UCSD-AML1 (cell line): Measurements from ENCODE around the gene PRPF8.

Experiments used
- DNase-seq: peaks from one replicate; lab custom pipeline; 2025; ENCODE audit not compliant: unreplicated experiment; lab: John Stamatoyannopoulos, UW

The PRPF8 gene

DNA sequence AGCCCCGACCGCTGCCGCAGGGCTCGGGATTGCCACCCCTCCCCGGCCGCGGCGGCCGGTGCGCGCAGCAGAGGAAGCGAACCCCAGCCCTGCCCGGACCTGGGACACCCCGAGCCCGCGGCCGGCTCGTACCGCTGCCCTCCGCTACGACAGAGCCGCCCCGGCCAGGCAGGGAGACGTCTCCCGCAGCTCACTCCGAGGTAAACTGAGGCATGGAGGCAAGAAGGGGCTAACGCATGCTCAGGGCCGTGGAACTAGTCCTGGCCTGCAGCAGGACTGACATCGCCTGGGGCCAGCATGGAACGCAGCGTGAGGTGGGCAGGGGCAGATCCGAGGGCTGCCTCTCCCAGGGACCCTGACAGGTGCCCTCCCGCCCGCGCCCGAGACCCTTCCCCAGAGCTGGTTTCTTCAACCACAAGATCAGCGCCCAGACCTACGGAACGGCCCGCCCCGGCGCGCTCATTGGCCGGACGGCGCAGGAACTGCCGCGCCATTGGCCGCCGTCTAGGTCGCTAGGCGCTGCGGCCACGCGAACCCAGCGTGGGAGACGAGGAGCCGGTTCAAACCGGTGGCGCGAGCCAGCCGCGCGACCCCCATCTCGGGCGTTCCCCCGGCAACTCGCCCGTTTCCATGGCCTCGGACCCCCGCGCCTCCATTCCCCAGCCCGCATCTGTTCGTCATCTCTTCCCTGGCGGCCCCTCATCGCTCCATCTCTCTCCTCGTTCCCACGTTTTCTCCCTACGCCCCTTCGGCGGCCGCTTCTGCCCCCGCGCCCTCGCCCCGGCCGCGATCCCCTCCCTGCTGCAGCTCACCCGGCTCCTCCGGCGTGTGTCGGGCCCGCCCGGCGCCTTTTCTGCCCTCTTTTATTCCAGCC lies 56.4 kb downstream of the PRPF8 start, which contains the start of gene SLC43A2:
SLC43A2 (minus strand) TSS at position 853 of the 874 bp plus-strand sequence. CDS start 960 bp downstream, outside the sequence.
- peak; percentile 88 for DNase-seq

DNA sequence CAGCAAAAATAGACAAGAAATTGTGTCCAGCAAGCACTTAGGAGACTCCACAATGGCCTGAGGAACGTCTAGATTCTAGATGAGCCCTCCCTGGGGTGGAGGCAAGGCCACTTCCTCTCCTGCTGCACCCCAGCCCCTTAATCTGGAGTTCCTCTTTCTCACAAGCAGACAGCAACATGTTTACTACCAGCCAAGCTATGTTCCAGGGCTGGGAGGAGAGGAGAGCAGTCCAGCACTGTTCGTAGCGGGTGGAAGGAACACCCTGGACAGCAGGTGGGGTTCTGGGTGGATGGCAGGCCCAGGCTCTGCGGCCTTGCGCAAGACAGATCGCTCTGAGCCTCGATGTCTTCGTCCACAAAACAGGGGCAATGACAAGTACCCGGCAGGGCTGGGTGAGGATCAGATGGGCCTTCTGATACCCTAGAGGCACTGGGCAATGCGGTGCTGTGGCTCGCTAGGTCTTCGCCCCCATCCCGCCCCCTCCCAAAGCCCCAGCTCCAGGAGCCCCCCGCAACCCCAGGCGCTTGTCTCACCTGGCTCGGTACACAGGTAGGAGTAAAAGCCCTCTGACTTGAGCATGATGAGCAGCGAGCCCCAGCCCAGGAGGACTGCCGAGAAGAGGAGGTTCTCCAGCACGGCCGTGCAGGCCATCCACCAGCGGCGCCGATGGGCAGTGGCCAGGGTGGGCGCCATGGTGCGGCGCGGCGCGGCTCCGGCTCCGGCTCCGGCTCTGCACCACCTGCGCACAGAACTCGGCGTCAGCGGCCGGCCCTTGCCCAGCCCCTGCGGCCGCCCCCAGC lies 57.3 kb downstream of the PRPF8 start:
- DNase-seq = peak; percentile 54

DNA sequence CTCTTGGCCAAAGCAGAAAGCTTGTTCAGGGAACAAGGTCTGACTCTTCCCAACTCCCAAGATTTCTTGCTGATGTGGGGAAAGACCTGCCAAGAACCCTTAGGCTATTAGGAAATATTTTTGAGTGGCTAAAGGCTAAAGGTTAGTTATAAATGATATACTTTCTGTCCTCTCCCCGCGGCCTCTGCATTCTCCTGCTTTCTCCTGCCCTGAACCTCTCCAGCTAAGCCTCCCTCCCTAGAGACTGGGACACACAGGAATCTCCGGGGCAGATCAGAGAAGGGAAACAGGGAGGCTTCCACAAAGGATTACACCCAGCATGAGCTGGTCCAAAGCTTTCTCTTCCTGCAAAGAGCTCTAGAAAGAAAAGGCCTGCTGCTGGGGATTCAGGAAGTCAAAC lies 58.3 kb downstream of the PRPF8 start:
- no peak for DNase-seq

DNA sequence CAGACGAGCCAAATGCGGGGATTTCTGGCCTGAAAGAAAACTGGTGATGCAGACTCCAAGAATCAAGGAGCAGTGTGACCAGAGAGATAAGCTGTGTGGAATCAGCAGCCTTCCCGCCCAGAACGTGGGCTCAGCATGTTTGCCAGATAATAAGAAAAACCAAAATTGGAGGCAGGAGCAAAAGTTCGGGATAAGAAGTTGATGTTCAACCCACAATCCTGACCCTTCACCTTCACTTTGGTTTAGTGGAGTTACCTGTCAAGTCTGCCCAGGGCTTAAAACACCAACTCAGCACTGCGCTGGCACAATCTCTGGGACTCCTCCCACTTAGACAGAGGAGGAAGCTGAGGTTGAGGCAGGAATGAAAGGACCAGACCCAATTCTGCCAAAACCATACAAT lies 59.1 kb downstream of the PRPF8 start:
- DNase-seq = no peak

DNA sequence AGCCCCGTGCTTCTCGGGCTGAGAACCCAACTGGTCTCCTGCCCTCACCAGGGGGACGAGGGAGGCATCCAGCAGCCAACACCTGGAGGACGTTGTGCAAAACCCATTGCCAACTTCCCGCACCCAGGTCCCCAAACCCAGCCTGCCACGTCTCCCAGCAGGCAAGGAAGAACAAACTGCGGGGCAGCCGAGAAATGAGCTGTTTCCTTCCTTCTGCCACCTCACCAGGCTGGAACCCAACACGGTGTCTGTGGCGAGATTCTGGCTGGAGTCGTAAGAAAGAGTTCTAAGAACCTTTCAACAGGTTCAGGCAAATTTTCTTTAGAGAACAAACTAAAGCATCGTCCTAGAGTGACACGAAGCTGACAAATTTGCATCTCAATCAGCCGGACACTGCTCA lies 59.6 kb downstream of the PRPF8 start:
- no peak for DNase-seq

DNA sequence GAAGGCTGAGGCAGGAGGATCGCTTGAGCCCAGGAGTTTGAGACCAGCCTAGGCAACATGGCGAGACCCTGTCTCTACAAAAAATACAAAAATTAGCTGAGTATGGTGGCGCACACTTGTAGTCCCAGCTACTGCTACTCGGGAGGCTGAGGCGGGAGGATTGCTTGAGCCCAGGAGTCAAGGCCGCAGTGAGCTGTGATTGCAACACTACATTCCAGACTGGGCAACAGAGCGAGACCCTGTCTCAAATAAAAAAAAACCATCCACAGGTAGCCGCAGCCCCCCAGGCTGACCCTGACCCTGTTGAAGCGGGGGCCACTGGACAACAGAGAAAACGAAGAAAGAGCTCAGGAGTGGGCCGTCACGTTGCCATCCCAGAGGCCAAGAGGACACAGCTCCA lies 60.0 kb downstream of the PRPF8 start:
- DNase-seq = no peak

DNA sequence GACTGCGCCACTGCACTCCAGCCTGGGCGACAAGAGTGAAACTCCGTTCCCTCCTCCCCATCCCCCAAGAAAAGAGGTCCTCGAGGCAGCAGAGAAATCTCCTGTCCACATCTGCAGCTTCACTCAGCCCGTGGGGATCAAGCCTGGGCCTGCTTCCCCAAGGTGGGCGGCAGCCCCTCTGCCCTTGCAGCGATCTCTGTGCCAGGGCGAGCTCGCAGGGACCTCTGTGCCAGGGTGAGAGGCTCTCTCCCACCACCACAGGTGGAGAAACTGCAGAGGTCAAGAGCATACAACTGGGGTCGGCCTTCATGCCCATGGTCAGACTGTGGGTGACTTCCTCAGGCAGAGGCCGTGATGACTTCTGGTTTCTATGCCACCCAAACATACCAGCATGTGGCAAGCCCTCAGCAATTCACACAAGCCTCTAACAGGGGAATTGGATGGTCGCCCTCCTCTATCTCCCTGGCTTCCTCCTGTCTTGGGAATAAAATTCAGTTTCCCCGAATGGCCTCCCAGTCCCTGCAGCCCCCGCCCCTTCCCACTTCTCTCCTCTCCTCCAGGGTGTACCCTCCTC lies 61.5 kb downstream of the PRPF8 start:
- no peak for DNase-seq

DNA sequence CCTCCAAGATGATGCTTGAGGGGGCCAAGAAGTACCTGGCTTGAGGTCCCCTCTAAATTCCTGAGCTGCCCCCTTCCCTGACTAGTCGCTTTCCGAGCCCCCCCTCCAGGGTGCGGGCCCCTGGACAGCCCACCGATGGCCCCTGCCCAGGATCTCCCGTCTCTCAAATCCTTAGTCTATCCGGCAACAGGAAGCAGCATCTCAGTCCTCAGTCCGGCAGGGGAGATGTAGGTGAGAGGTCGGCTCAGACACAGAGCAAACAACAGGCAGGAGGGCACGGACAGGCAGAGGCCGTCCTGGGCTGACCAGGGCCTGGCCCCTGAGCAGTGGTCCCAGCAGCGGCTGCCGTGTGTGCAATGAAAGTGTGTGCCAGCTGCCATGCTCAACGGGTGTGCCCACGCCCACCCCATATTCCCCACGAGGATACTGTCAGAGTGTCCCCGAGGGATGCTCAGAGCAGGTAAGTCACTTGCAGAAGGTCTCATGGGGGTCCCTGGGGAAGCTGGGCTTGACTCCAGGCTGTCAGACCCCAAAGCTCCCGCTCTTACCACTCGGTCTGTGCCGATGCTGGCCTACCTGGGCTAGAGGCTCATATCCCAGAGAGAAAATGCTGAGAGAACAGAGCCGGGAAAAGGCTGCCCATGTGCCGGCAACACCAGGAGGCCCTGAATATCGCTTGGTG lies 63.3 kb downstream of the PRPF8 start:
- DNase-seq = no peak

DNA sequence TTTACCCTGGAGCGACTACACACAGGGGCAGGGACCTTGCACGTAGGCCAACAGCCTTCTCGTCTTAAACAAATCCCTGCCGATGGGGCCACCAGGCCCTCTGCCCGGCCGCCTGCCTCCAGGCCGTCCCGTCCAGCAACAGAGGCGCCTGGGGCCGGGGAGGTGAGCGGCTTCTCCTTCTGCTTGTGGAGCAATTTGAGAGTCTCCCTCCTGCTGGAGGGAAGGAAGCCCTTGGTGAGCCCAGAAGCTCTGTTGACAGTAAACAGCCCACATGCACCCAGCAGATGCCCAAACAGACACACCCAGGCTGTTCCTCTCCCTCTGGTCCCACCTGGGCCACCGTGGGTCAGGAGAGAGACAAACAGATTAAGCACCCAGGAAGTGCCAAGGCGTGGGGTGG lies 64.2 kb downstream of the PRPF8 start:
- no peak for DNase-seq

DNA sequence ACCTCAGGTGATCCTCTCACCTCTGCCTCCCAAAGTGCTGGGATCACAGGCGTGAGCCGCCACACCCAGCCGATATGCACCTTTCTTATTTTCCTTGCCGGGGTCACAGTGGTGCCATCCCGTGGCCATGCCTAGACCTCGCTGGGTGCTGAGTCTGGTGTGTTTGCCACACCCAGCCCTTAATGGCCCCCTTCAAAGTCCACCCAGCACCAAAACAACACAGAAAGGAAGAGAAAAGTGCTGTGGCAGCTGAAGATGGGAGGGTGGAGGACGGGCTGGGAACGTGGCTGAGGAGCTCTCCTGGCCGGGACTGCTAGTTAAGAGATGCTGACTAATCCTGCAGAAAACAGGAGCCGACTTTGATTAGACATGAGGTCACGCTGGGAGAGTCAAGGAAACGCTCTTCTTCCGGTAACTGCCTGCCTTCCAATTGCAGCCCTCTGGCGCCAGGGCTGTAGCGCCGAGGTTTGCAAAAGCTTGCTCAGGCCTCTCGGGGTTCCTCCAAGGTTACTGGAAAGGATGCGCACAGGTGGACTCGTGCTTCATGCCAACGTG lies 67.0 kb downstream of the PRPF8 start:
- DNase-seq = peak; percentile 75

DNA sequence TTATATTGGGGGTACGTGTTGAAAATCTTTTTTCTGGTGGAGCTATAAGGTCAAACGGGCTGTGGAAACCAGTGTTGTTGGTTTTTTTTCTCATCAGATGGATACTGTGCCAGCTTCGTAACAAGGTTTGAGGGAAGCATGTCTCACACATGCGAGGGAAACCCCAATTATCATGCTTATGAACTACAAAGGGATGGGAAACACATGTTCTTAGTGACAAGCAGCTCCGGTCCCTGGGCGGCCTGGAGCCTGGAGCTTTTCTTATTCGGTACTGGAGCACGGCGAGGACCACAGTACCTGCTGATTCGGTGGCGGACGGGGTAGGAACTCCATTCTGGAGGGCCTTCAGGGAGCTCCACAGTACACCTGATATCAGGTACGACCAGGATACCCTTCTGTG lies 68.6 kb downstream of the PRPF8 start:
- DNase-seq = no peak

DNA sequence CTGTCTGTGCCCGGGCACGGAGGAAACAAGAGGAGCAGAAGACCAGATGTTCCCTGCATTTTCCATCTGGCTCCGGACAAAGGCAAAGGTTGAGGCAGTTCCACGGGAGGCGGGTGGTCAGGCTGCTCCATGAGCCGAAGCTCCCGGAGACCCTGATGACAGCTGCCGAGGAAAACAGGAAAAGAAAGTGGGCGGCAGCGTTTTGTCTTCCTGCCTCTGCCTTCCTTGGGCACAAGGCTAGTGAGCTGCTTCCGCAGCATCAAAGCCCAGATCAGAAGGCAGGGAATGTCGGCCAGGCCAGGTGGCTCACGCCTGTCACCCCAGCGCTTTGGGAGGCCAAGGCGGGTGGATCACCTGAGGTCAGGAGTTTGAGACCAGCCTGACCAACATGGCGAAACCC lies 72.3 kb downstream of the PRPF8 start:
- no peak for DNase-seq

DNA sequence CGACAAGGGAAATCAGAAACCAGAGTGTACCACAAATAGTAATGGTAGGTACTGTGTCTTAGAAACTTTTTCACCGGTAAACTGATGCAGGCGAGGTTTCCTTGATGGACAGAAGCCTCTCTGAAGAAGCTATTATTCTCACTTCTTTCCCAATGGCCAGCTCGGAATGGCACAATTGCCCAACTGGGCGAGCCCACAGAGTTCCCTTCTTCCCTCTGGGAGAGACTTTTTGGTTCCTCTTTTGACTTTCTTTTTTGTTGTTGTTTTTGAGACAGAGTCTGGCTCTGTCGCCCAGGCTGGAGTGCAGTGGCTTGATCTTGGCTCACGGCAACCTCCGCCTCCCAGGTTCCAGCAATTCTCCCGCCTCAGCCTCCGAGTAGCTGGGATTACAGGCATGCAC lies 73.0 kb downstream of the PRPF8 start:
- DNase-seq = no peak

DNA sequence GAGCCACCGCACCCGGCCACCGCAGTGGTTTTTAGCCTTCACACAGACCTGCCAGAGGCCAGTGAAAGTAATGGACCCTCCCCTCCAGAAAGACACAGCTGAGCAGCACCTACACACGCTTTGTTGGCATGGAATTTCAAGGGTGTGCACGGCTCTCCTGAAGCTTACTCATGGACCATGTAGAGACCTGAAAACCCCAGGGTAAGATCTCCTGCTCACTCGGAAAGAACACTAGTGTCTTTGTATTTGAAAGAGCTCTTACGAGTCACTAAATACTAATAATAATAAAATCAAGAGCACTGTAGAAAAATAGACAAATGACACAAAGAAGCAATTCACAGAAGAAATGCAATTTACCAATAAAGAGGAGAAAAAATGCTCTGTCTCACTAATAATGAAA lies 76.0 kb downstream of the PRPF8 start:
- DNase-seq = no peak

DNA sequence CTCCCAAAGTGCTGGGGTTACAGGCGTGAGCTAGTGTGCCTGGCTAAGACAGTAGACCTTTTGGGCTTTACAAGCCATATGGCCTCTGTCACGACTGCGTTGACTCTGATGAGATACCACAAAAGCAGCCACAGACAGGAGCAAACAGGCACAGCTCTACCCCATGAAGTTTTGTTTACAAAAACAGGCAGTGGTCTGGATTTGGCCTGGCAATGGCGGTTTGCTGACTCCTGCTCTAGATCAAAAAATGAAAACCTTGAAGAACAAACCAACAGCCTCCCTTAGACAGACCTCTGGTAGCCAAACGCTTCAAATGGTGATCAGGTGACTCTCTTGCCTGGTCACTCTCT lies 76.7 kb downstream of the PRPF8 start:
- DNase-seq = no peak

DNA sequence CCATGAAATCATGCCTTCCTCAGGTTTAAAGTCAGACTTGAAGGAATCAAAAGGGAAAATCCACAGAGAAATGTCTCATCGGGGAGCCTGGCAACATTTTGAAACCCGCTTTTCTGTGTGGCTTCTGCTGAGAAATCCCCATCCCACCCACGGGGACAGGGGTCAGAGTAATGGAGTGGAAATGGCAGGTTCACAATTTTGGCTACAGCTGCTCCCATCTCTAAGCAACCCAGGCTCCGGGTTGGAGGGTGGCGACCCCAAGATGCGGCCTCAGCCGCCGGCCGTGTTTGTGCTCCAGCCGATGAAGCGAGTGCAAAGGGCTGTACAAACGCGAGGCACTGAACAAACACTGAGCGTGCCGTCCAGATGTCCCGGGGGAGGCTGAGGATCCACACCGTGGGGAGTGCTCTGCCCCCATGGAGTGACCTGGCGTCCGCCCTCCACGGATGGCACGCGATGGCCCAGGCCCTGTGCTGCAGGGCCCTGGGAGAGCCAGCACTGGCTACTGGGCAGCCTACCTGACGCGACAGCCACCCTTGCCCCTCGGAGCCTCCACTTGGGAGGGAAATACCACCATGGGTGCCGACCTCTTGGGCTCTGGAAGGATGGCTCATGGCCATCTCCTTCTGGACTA lies 78.2 kb downstream of the PRPF8 start:
- no peak for DNase-seq

DNA sequence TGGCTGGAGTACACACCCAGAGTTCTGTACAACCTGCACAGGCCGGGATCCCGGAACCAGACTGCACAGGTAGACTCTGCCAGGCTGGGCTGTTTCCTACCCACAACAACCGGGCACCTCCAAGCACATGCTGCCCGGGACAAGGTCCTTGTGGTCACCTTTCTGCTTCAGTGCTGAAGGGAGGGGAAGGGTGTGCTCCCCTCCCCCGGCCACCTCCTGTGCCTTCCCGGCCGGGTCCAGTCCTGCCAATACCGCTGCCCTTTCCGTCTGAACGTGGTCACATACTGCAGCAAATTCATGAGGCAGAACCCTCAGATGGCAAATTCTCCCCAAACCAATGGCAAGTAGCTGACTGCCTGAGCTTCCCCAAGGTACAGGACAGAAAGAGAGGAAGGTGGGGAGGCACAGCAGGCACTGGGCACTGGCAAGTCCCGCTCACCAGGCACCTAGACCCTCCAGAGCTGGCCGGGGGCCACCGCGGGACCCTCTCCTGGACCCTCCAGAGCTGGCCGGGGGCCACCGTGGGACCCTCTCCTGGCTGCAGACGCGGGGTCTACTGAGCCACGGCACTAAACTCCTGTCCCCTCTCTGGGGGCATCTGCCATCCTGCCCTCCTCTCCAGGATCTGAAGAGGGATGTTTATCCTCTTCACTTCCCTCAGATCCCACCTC lies 78.9 kb downstream of the PRPF8 start:
- no peak for DNase-seq

DNA sequence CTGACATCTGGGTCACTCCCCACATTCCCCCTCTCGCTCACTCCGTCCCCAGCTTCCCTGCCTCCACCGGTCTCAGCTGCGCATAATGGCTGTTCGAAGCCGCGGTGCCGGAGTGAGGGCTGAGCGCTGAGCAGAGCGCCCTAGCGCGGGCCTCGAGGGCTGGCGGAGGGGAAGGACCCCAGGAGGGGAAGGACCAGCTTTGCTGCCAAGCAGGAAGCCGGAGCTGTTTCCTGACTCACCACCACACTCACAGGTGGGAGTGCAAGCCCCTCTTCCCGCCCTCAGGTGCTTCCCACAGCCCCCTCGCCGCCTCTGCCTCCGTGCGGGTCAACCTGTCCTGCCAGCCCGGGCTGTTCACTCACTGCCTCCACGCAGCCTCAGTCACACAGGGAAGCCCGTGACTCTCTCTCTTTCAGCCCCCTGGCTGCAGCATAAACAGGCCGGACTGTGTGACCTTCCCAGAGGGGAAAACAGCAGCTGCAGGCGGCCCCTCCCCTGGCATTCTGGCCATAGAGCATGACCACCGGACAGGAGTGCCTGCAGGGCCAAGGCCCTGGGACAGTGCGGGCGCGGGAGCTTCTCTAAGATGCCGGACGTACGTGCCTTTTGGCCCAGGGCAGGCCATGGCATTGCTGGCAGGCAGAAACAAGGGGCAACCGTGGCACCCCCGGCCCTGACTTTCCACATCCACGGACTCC lies 79.7 kb downstream of the PRPF8 start:
- no peak for DNase-seq

DNA sequence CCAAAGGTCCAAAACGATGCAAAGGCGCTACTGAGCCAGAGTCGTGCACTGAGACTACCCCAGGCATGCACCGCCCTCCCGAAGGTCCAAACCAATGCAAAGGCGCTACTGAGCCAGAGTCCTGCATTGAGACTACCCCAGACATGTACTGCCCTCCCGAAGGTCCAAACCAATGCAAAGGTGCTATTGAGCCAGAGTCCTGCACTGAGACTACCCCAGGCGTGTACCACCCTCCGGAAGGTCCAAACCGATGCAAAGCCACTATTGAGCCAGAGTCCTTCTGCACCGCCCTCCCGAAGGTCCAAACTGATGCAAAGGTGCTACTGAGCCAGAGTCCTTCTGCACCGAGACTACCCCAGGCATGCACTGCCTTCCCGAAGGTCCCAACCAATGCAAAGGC lies 83.1 kb downstream of the PRPF8 start:
- DNase-seq = no peak
